GM19324 (cell line): ENCODE results near the gene CMPK1.

Source experiments
- ATAC-seq: cut with Tn5 transposase; IDR thresholded peaks from one replicate; pipeline ENCODE4 v1.9.1; 2021; ENCODE audit warnings: mild to moderate bottlenecking, moderate library complexity; ENCODE audit not compliant: unreplicated experiment, low FRiP score

The CMPK1 gene

GRCh38 chr1:47389731-47390130 lies 56.1 kb downstream of the CMPK1 start:
- ATAC-seq = no peak

- no peak for ATAC-seq
These were observed 57.3 kb downstream of the CMPK1 start for GRCh38 chr1:47390843-47391242.

- ATAC-seq = no peak
These were observed 59.6 kb downstream of the CMPK1 start for GRCh38 chr1:47393141-47393540.

- no peak for ATAC-seq
These were observed 61.8 kb downstream of the CMPK1 start for GRCh38 chr1:47395433-47395832.

- no peak for ATAC-seq
These were observed 63.1 kb downstream of the CMPK1 start for GRCh38 chr1:47396671-47397196.

GRCh38 chr1:47399138-47399845 lies 65.7 kb downstream of the CMPK1 start:
- no peak for ATAC-seq

GRCh38 chr1:47399846-47400155 lies 66.2 kb downstream of the CMPK1 start:
- no peak for ATAC-seq

- ATAC-seq = no peak
These were observed 68.2 kb downstream of the CMPK1 start for GRCh38 chr1:47401761-47402160.

GRCh38 chr1:47402591-47402990 lies 69.0 kb downstream of the CMPK1 start:
- no peak for ATAC-seq

GRCh38 chr1:47403321-47403910 lies 69.8 kb downstream of the CMPK1 start:
- no peak for ATAC-seq

GRCh38 chr1:47405697-47406096 lies 72.1 kb downstream of the CMPK1 start:
- no peak for ATAC-seq

GRCh38 chr1:47406966-47407365 lies 73.4 kb downstream of the CMPK1 start:
- no peak for ATAC-seq

GRCh38 chr1:47407481-47407880 lies 73.9 kb downstream of the CMPK1 start:
- no peak for ATAC-seq

GRCh38 chr1:47409311-47410067 lies 75.9 kb downstream of the CMPK1 start:
- ATAC-seq = no peak

- no peak for ATAC-seq
These were observed 76.5 kb downstream of the CMPK1 start for GRCh38 chr1:47410068-47410455.

GRCh38 chr1:47411436-47411835 lies 77.8 kb downstream of the CMPK1 start:
- no peak for ATAC-seq

GRCh38 chr1:47412437-47412836 lies 78.8 kb downstream of the CMPK1 start:
- ATAC-seq = no peak

GRCh38 chr1:47415728-47416318 lies 82.2 kb downstream of the CMPK1 start, which contains the start of gene FOXE3:
FOXE3 (plus strand) TSS chr1:47416285; CDS start chr1:47416316, 31 bp downstream.
- no peak for ATAC-seq

GRCh38 chr1:47416319-47417169 lies 83.0 kb downstream of the CMPK1 start:
- ATAC-seq = no peak
